A549 (cell line): ENCODE measurements around the gene CUTA. TPM values are rescaled to one million over a fixed set of nuclear protein-coding genes. Genes with fewer than 3 reads are reported as not detected.

Experiments used
- ATAC-seq, 2 experiments: fragments of 200-7000 bp in 1 of 2; fragments of >200 bp in 1 of 2; cut with Nextera tagmentation in 1 of 2; cut with Tn5 transposase in 1 of 2; 3 replicates each; pipeline versions ENCODE4 v1.8.0 to v1.9.1; 2018 to 2020; ENCODE audit warnings: mild to moderate bottlenecking in 1 of 2, moderate library complexity in 1 of 2
- CTCF ChIA-PET: fragments of 300-600 bp; sonication (Branson Sonifier 250); formaldehyde crosslinking; extraction: SDS; loops from one replicate; lab custom pipeline; 2021; ENCODE audit warnings: antibody characterized with exemption, inconsistent platforms; lab: Yijun Ruan, JAX
- POLR2A ChIA-PET: fragments of 350-600 bp; formaldehyde crosslinking; extraction: SDS; loops from one replicate; lab custom pipeline; 2021; ENCODE audit warnings: antibody characterized with exemption, inconsistent platforms; lab: Yijun Ruan, JAX
- DNase-seq, 2 experiments: peaks; one replicate each; pipeline versions ENCODE4 v3.0.0 to v3.0.0-alpha.2; 2011 to 2016; ENCODE audit warnings: low read depth in 1 of 2, low spot score in 1 of 2
- FAIRE-seq: peaks from 2 replicates; lab custom pipeline; 2011; peaks lifted over from hg19 to GRCh38; lab: Jason Lieb, UNC
- H3K27ac ChIP-seq, 2 experiments: fragments of >200 bp; sonication (Bioruptor Twin); formaldehyde crosslinking; 3 replicates each; pipeline ENCODE4 v1.5.1; 2016 to 2017
- H3K4me1 ChIP-seq: fragments of >200 bp; sonication (Bioruptor Twin); formaldehyde crosslinking; 3 replicates; pipeline ENCODE4 v1.6.1; 2016
- H3K4me2 ChIP-seq: fragments of >200 bp; sonication (Bioruptor Twin); formaldehyde crosslinking; 3 replicates; pipeline ENCODE4 v1.6.1; 2016
- H3K4me3 ChIP-seq: fragments of >200 bp; sonication (Bioruptor Twin); formaldehyde crosslinking; 3 replicates; pipeline ENCODE4 v1.5.1; 2016
- H3K9me3 ChIP-seq: fragments of >200 bp; sonication (Bioruptor Twin); formaldehyde crosslinking; 3 replicates; pipeline ENCODE4 v1.6.1; 2016
- ATOH8 ChIP-seq: fragments of 250-450 bp; sonication (Bioruptor Pico); IDR thresholded peaks from 2 replicates; pipeline ENCODE4 v1.5.0; 2020; ENCODE audit warnings: low read depth, mild to moderate bottlenecking, moderate library complexity
- BHLHE40 ChIP-seq: IDR thresholded peaks from 2 replicates; pipeline ENCODE4 v1.6.1; 2012; ENCODE audit warnings: low read depth, low read length, inconsistent platforms
- CHD2 ChIP-seq: fragments of 150-350 bp; IDR thresholded peaks from 2 replicates; pipeline ENCODE4 v1.6.1; 2014; ENCODE audit warnings: low read length; ENCODE audit not compliant: partially characterized antibody
- E2F6 ChIP-seq: IDR thresholded peaks from 2 replicates; pipeline ENCODE4 v1.6.1; 2012; ENCODE audit warnings: low read depth, borderline replicate concordance
- EHF ChIP-seq: fragments of 250-450 bp; sonication (Bioruptor Pico); IDR thresholded peaks from 2 replicates; pipeline ENCODE4 v1.5.0; 2020; ENCODE audit warnings: mild to moderate bottlenecking
- EHMT2 ChIP-seq: fragments of 200-600 bp; sonication (generic); IDR thresholded peaks from 2 replicates; pipeline ENCODE4 v1.6.1; 2016; ENCODE audit warnings: antibody characterized with exemption, low read depth, mild to moderate bottlenecking, moderate library complexity
- ELK1 ChIP-seq: fragments of 150-350 bp; IDR thresholded peaks from 2 replicates; pipeline ENCODE4 v1.6.1; 2014; ENCODE audit warnings: low read depth, mild to moderate bottlenecking, low read length
- EP300 ChIP-seq, 2 experiments: fragments of >200 bp; sonication (Bioruptor Twin); formaldehyde crosslinking; IDR thresholded peaks; 2 replicates in 1 of 2; 3 replicates in 1 of 2; pipeline ENCODE4 v1.6.1; 2016 to 2017
- FOSL2 ChIP-seq, 2 experiments: fragments of 450-650 bp in 1 of 2; fragments of >200 bp in 1 of 2; sonication (Bioruptor Twin) in 1 of 2; formaldehyde crosslinking; IDR thresholded peaks; 2 replicates each; pipeline versions ENCODE4 v1.5.0 to v1.6.1; 2016 to 2020; ENCODE audit warnings: mild to moderate bottlenecking in 1 of 2, moderate library complexity in 1 of 2
- HOXA7 ChIP-seq: fragments of 250-450 bp; sonication (Bioruptor Pico); IDR thresholded peaks from 2 replicates; pipeline ENCODE4 v1.5.0; 2020; ENCODE audit warnings: mild to moderate bottlenecking, moderate library complexity
- HOXB13 ChIP-seq: fragments of 250-450 bp; sonication (Bioruptor Pico); IDR thresholded peaks from 2 replicates; pipeline ENCODE4 v1.5.0; 2020; ENCODE audit warnings: low read depth, mild to moderate bottlenecking, moderate library complexity
- JUN ChIP-seq, 2 experiments: fragments of >200 bp; sonication (Bioruptor Twin); formaldehyde crosslinking; IDR thresholded peaks; 2 replicates in 1 of 2; 3 replicates in 1 of 2; pipeline ENCODE4 v1.6.1; 2016 to 2017
- KDM5A ChIP-seq: fragments of 200-600 bp; sonication (generic); IDR thresholded peaks from 2 replicates; pipeline ENCODE4 v1.6.1; 2016; ENCODE audit warnings: antibody characterized with exemption, mild to moderate bottlenecking
- MAFK ChIP-seq: fragments of 450-650 bp; IDR thresholded peaks from 2 replicates; pipeline ENCODE4 v1.6.1; 2014; ENCODE audit not compliant: partially characterized antibody
- MAX ChIP-seq: IDR thresholded peaks from 2 replicates; pipeline ENCODE4 v1.6.1; 2012
- MAZ ChIP-seq: fragments of 150-350 bp; IDR thresholded peaks from 2 replicates; pipeline ENCODE4 v1.6.1; 2014; ENCODE audit warnings: antibody characterized with exemption, low read depth, low read length, borderline replicate concordance
- MYC ChIP-seq: IDR thresholded peaks from 2 replicates; pipeline ENCODE4 v1.6.1; 2012; ENCODE audit warnings: mild to moderate bottlenecking, inconsistent platforms, low read length, improper control_type of control experiment, borderline replicate concordance
- NFE2L2 ChIP-seq: fragments of 150-350 bp; conservative IDR thresholded peaks from 2 replicates; pipeline ENCODE4 v1.6.1; 2014; ENCODE audit warnings: low read length
- NR3C1 ChIP-seq: fragments of >200 bp; sonication (Bioruptor Twin); formaldehyde crosslinking; IDR thresholded peaks from 3 replicates; pipeline ENCODE4 v1.6.1; 2017
- PBX3 ChIP-seq: IDR thresholded peaks from 2 replicates; pipeline ENCODE4 v1.6.1; 2012
- PHF8 ChIP-seq: fragments of 200-600 bp; sonication (generic); IDR thresholded peaks from 2 replicates; pipeline ENCODE4 v1.6.1; 2016; ENCODE audit warnings: low read depth, mild to moderate bottlenecking, antibody characterized with exemption, moderate library complexity, borderline replicate concordance
- REST ChIP-seq: fragments of 200-600 bp; sonication (generic); IDR thresholded peaks from 2 replicates; pipeline ENCODE4 v1.6.1; 2016; ENCODE audit warnings: antibody characterized with exemption, mild to moderate bottlenecking, moderate library complexity
- RFX5 ChIP-seq: fragments of 450-650 bp; IDR thresholded peaks from 2 replicates; pipeline ENCODE4 v1.7.1; 2014; ENCODE audit warnings: antibody characterized with exemption, mild to moderate bottlenecking, moderate library complexity
- RNF2 ChIP-seq: fragments of 200-600 bp; sonication (generic); IDR thresholded peaks from 2 replicates; pipeline ENCODE4 v1.6.1; 2016; ENCODE audit warnings: low read depth, mild to moderate bottlenecking, antibody characterized with exemption, moderate library complexity, borderline replicate concordance
- TFCP2L1 ChIP-seq: fragments of 250-450 bp; sonication (Bioruptor Pico); IDR thresholded peaks from 2 replicates; pipeline ENCODE4 v1.5.0; 2021; ENCODE audit warnings: mild to moderate bottlenecking
- USF2 ChIP-seq: fragments of 450-650 bp; IDR thresholded peaks from 2 replicates; pipeline ENCODE4 v1.6.1; 2014; ENCODE audit warnings: antibody characterized with exemption
- WGBS: methylation state at CpG from one replicate; pipeline ENCODE4 v1.1.6; 2017; ENCODE audit errors: missing lambda C conversion rate; 5-methylcytosine and 5-hydroxymethylcytosine counted together
- polyA plus RNA-seq, 4 experiments: library from polyadenylated mRNA; depleted of rRNA in 3 of 4; stranded (reverse); fragments of >200 nt; fragmentation: RNase III in 1 of 4; extraction: RNeasy Plus Mini Kit Qiagen cat#74134 plus additional on column Dnase treatment in 1 of 4; gene quantifications; 2 replicates in 3 of 4; 3 replicates in 1 of 4; pipeline ENCODE4 v1.2.3, GENCODE V29; 2011 to 2017

Gene CUTA
- polyA plus RNA-seq, 2 of the 4 experiments (the other 2 are of a cell fraction): 98.9 to 175 TPM

GRCh38 chr6:33411632-33412005, 6.3 kb downstream of the CUTA start:
- no peak for FAIRE-seq
- H3K4me2 ChIP-seq: peak overlapping the region; percentile 88
- H3K4me1 ChIP-seq: peaks cover 29% of the 10 kb centered on the region
- 76% methylated on average over 6 of the region's 6 CpGs for WGBS
- no peak for DNase-seq
- POLR2A ChIA-PET: no interaction called here
- no peak for TF ChIP-seq KDM5A
- TF ChIP-seq E2F6: no peak
- no peak for TF ChIP-seq MAX
- no peak for TF ChIP-seq PBX3
- no peak for TF ChIP-seq NFE2L2
- no peak for TF ChIP-seq RFX5
- no peak for TF ChIP-seq USF2
- TF ChIP-seq ATOH8 (CRISPR knock-in tag): no peak
- TF ChIP-seq NR3C1: no peak
- no peak for TF ChIP-seq MAFK
- TF ChIP-seq EHF (CRISPR knock-in tag): no peak
- TF ChIP-seq REST: no peak
- TF ChIP-seq MAZ: no peak
- TF ChIP-seq EHMT2: no peak
- no peak for TF ChIP-seq RNF2
- TF ChIP-seq MYC: no peak
- CTCF ChIA-PET: interaction anchor here (0.6 to 2.1 kb wide), 2 partner anchors 9 to 14 kb away, joined by 3 to 5 read pairs; no protein-coding TSS in a partner anchor
- peak overlapping the region; percentile 98 to 99; a peak in 5 of 6 replicates for H3K27ac ChIP-seq
- no peak for ATAC-seq
- peak overlapping the region; percentile 99 for H3K4me3 ChIP-seq
- no peaks in the 10 kb centered on the region for H3K9me3 ChIP-seq

GRCh38 chr6:33410711-33411631, 6.9 kb downstream of the CUTA start, which contains the start of gene PHF1:
Gene PHF1, plus strand, starts transcription at chr6:33411014. Its CDS starts 1,250 bp downstream, at chr6:33412264.
- Histone ChIP-seq H3K9me3 (no peaks in the 10 kb centered on the region), H3K4me3 (peak within 1 kb of the TSS; percentile 99), H3K4me2 (peak within 1 kb of the TSS; percentile 89), H3K4me1 (peaks cover 22% of the 10 kb centered on the region), H3K27ac (peak within 1 kb of the TSS; percentile 98 to 99)
- CTCF ChIA-PET: no interaction called here
- POLR2A ChIA-PET: interaction anchor here (0.6 to 1.6 kb wide), 4 partner anchors 15 to 132 kb away, joined by 3 to 7 read pairs (median 4); no protein-coding TSS in a partner anchor
- no peak for FAIRE-seq
- DNase-seq: peak in 1 of 2 experiments; percentile 56
- 13% methylated on average over 4 of the region's 67 CpGs for WGBS
- ATAC-seq: peak; percentile 51 to 52
- TF ChIP-seq HOXB13 (CRISPR knock-in tag) (no peak), EP300 (IDR thresholded peaks at IDR 0.05) (no peak), JUN (IDR thresholded peaks at IDR 0.05) (peak in 1 of 2 experiments; percentile 39; a peak in 1 of 5 replicates), PBX3 (no peak), PHF8 (peak; percentile 28; the same call in 1 of the 2 replicates), TFCP2L1 (no peak), HOXA7 (CRISPR knock-in tag) (no peak), CHD2 (no peak), FOSL2 (IDR thresholded peaks at IDR 0.05) (no peak), FOSL2 (CRISPR knock-in tag; IDR thresholded peaks at IDR 0.05) (no peak), RFX5 (no peak), BHLHE40 (no peak), ELK1 (no peak)
